OCI-LY3 (cell line): ENCODE results near the gene RNF144A.

ENCODE experiments used
- H2AFZ ChIP-seq: fragments of 200-600, 300-600 bp; shearing (Covaris generic); 2 replicates; pipeline ENCODE4 v1.6.0; 2014; ENCODE audit warnings: antibody characterized with exemption, low read depth, low read length
- H3K27ac ChIP-seq: fragments of 200-600, 300-600 bp; sonication (generic); 2 replicates; pipeline ENCODE4 v1.5.1; 2014; ENCODE audit warnings: mild to moderate bottlenecking, low read length, moderate library complexity, mixed read lengths
- H3K27me3 ChIP-seq: fragments of 200-600, 300-600 bp; sonication (generic); 2 replicates; pipeline ENCODE4 v1.6.1; 2014; ENCODE audit warnings: low read depth, low read length, mixed read lengths
- H3K36me3 ChIP-seq: fragments of 200-600, 300-600 bp; sonication (generic); replicated peaks from 2 replicates; pipeline ENCODE3; 2014; ENCODE audit warnings: low read depth, low read length, mixed read lengths
- H3K4me1 ChIP-seq: fragments of 300-600, 200-600 bp; sonication (generic); 2 replicates; pipeline ENCODE4 v1.6.1; 2014; ENCODE audit warnings: low read length, mixed read lengths
- H3K4me2 ChIP-seq: fragments of 200-600, 300-600 bp; sonication (generic); 2 replicates; pipeline ENCODE4 v1.6.1; 2014; ENCODE audit warnings: low read length, mixed read lengths
- H3K4me3 ChIP-seq: fragments of 300-600, 200-600 bp; sonication (generic); 2 replicates; pipeline ENCODE4 v1.5.1; 2014; ENCODE audit warnings: antibody characterized with exemption, mild to moderate bottlenecking, low read length, moderate library complexity
- H3K79me2 ChIP-seq: fragments of 300-600, 200-600 bp; shearing (Covaris generic); 2 replicates; pipeline ENCODE4 v1.6.1; 2014; ENCODE audit warnings: mild to moderate bottlenecking, low read length, mixed read lengths
- H3K9ac ChIP-seq: fragments of 300-600, 200-600 bp; shearing (Covaris generic); 2 replicates; pipeline ENCODE4 v1.6.0; 2014; ENCODE audit warnings: mild to moderate bottlenecking, low read length, moderate library complexity
- H3K9me3 ChIP-seq: fragments of 200-600, 300-600 bp; shearing (Covaris generic); 2 replicates; pipeline ENCODE4 v1.6.1; 2014; ENCODE audit warnings: low read length, mixed read lengths; ENCODE audit not compliant: insufficient read depth
- H4K20me1 ChIP-seq: fragments of 200-600, 300-600 bp; sonication (generic); 2 replicates; pipeline ENCODE4 v1.6.1; 2016; ENCODE audit warnings: low read length, mixed read lengths; ENCODE audit not compliant: insufficient read depth
- CTCF ChIP-seq: fragments of 200-600, 300-600 bp; sonication (generic); IDR thresholded peaks from 2 replicates; pipeline ENCODE4 v1.5.1; 2014; ENCODE audit warnings: antibody characterized with exemption, low read length, low read depth
- EZH2phosphoT487 ChIP-seq: fragments of 200-600 bp; shearing (Covaris generic); IDR thresholded peaks from 2 replicates; pipeline ENCODE4 v1.6.1; 2018; ENCODE audit warnings: antibody characterized with exemption, mixed run types, low read depth

RNF144A gene

DNA sequence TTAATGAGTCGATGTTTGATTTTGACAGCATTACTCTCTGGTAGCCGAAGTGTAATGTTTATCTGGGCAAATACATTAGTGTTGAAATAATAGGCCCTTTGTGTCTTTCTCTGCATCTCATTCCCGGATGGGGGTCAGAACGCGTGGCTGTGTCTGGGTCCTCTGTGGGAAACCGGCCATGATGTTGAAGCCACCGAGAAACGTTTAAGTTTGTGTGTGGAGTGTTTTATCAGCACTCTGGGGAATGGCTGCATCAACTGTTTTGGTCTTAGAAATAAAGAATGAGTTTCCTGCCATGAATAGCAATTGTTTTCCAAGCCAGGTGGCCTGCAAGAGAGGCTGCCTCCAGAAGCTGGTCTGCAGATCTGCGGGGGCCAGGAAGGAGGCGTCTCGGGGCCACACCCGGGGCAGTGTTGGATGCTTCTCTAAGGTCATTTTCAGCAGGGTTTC lies 69.7 kb downstream of the RNF144A start:
- no peak overlapping the region for H3K9ac ChIP-seq

DNA sequence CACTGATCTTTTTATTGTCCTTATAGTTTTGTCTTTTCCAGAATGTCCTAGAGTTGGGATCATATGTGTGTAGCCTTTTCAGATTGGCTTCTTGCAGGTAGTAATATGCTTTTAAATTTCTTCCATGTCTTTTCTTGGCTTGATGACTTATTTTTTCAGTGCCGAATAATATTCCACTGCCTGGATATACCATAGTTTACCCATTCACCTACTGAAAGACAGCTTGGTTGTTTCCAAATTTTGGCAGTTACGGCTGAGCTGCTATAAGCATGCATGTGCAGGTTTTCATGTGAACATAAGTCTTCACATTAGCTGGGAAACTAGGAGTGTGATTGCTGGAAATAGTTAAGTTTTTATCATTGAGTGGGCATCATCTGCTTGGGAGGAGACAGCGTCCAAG lies 73.7 kb downstream of the RNF144A start:
- Histone ChIP-seq H3K79me2 (no peaks in the 10 kb centered on the region), H3K27ac (no peak overlapping the region), H3K4me2 (no peak overlapping the region), H3K36me3 (no peaks in the 10 kb centered on the region), H2AFZ (no peak overlapping the region), H3K27me3 (peaks cover 7% of the 10 kb centered on the region; the same call in 1 of the 2 replicates), H3K9ac (no peak overlapping the region), H3K4me1 (no peaks in the 10 kb centered on the region), H4K20me1 (no peaks in the 10 kb centered on the region), H3K9me3 (0 out of 2 replicates have a peak, but pooled peaks cover 3% of the 10 kb centered on the region), H3K4me3 (no peak overlapping the region)
- TF ChIP-seq CTCF (no peak), EZH2phosphoT487 (no peak)

More for the DNA sequence above, 69.7 kb downstream of the RNF144A start:
- Histone ChIP-seq H3K36me3 (no peaks in the 10 kb centered on the region), H3K4me3 (no peak overlapping the region), H3K9me3 (0 out of 2 replicates have a peak, but pooled peaks cover 3% of the 10 kb centered on the region), H3K4me1 (peaks cover 12% of the 10 kb centered on the region), H3K27ac (no peak overlapping the region), H3K27me3 (peaks cover 15% of the 10 kb centered on the region; the same call in 1 of the 2 replicates), H3K4me2 (no peak overlapping the region), H2AFZ (no peak overlapping the region), H4K20me1 (no peaks in the 10 kb centered on the region), H3K79me2 (no peaks in the 10 kb centered on the region)
- no peak for TF ChIP-seq EZH2phosphoT487

GRCh38 chr2:6992794-6993228 lies 75.6 kb downstream of the RNF144A start:
- Histone ChIP-seq H3K27me3 (peaks cover 7% of the 10 kb centered on the region; the same call in 1 of the 2 replicates), H3K79me2 (no peaks in the 10 kb centered on the region)

DNA sequence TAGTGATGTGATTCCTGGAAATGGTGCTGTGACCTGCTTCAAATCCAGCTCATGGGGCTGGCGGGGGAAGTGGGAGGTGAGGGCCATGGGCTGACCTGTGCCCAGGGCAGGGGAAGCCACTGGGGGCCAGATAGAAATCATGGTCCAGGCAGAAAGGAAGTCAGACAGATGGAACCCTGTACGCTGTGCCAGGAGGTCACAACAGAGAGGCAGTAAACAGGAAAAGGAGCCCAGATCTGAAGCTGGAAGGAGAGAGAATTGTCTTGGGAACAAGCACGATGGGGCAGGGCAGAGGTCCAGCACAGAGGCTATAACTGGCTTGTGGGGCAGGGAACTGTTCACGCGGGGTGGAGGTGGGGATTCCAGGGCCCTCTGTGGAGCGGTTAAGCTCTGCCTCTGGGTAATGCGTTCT lies 76.0 kb downstream of the RNF144A start:
- Histone ChIP-seq H2AFZ (no peak overlapping the region), H3K27me3 (peaks cover 8% of the 10 kb centered on the region; the same call in 1 of the 2 replicates), H3K36me3 (no peaks in the 10 kb centered on the region), H3K9ac (no peak overlapping the region), H3K9me3 (0 out of 2 replicates have a peak, but pooled peaks cover 3% of the 10 kb centered on the region), H3K79me2 (no peaks in the 10 kb centered on the region), H3K4me3 (no peak overlapping the region), H3K4me2 (no peak overlapping the region), H3K27ac (no peak overlapping the region), H3K4me1 (no peaks in the 10 kb centered on the region), H4K20me1 (no peaks in the 10 kb centered on the region)
- TF ChIP-seq CTCF (no peak), EZH2phosphoT487 (no peak)

More at GRCh38 chr2:6992794-6993228, 75.6 kb downstream of the RNF144A start:
- no peaks in the 10 kb centered on the region for H3K4me1 ChIP-seq
- no peak overlapping the region for H2AFZ ChIP-seq
- H3K9me3 ChIP-seq, result 0 out of 2 replicates have a peak, but pooled peaks cover 3% of the 10 kb centered on the region
- no peak overlapping the region for H3K4me2 ChIP-seq
- TF ChIP-seq EZH2phosphoT487 (no peak), CTCF (no peak)
- H3K9ac ChIP-seq, result no peak overlapping the region
- no peaks in the 10 kb centered on the region for H3K36me3 ChIP-seq
- no peak overlapping the region for H3K27ac ChIP-seq
- H4K20me1 ChIP-seq, result no peaks in the 10 kb centered on the region
- H3K4me3 ChIP-seq, result no peak overlapping the region
